ENCODE results near the gene ZMIZ1. TPM values are rescaled to one million over a fixed set of nuclear protein-coding genes. Genes with fewer than 3 reads are reported as not detected.
A peak's percentile ranks its signal among the peaks of the same experiment; 100 is the strongest.

The ZMIZ1 gene
- polyA plus RNA-seq, 1 experiment = 13.0 TPM

- POLR2A ChIA-PET = no interaction called here
- H3K27me3 ChIP-seq (ENCODE audit: control insufficient read depth, insufficient read depth, low read length) = no peaks in the 10 kb centered on the region
- DNase-seq (ENCODE audit: low read depth) = no peak
- no peak overlapping the region for H3K4me3 ChIP-seq (ENCODE audit: low read depth, low read length)
- TF ChIP-seq, protein P1, sequence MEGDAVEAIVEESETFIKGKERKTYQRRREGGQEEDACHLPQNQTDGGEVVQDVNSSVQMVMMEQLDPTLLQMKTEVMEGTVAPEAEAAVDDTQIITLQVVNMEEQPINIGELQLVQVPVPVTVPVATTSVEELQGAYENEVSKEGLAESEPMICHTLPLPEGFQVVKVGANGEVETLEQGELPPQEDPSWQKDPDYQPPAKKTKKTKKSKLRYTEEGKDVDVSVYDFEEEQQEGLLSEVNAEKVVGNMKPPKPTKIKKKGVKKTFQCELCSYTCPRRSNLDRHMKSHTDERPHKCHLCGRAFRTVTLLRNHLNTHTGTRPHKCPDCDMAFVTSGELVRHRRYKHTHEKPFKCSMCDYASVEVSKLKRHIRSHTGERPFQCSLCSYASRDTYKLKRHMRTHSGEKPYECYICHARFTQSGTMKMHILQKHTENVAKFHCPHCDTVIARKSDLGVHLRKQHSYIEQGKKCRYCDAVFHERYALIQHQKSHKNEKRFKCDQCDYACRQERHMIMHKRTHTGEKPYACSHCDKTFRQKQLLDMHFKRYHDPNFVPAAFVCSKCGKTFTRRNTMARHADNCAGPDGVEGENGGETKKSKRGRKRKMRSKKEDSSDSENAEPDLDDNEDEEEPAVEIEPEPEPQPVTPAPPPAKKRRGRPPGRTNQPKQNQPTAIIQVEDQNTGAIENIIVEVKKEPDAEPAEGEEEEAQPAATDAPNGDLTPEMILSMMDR (IDR thresholded peaks at IDR 0.05; ENCODE audit: insufficient read depth, low read depth, low read length) = no peak
- peaks cover 2% of the 10 kb centered on the region; the same call in 1 of the 2 replicates for H3K36me3 ChIP-seq (ENCODE audit: control insufficient read depth, insufficient read depth, low read length)
- CTCF ChIA-PET = interaction anchor here (2.7 kb wide), 1 partner anchor 8 kb away, joined by 7 read pairs; no protein-coding TSS in a partner anchor
Observed at GRCh38 chr10:79103129-79103528, 34.4 kb downstream of the ZMIZ1 start.

DNA sequence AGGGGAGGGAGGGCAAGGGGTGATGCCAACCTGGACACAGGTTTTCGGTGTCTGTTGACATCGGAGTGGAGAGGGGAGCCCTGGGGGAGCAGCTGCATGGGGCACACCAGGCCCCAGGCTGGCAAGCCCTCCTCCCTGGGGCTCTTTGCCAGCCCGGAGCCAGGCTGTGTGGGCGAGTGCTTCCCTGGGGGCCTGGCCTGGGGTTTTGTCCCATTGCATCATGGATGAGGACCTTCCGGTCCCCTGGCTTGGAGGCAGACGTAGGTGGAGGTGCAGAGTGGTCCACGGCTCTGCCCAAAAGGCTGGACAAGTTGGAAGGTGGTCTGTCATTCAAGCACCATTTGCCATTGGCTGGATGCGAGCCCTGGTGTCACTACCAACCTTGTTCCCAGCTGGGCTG, 34.8 kb downstream of the ZMIZ1 start:
- POLR2A ChIA-PET = no interaction called here
- no peak for DNase-seq (ENCODE audit: low read depth)
- TF ChIP-seq, protein P1 (IDR thresholded peaks at IDR 0.05; ENCODE audit: insufficient read depth, low read depth, low read length) = no peak
- Histone ChIP-seq H3K4me3 (ENCODE audit: low read depth, low read length) (no peak overlapping the region), H3K36me3 (ENCODE audit: control insufficient read depth, insufficient read depth, low read length) (0 out of 2 replicates have a peak, but pooled peaks cover 2% of the 10 kb centered on the region), H3K27me3 (ENCODE audit: control insufficient read depth, insufficient read depth, low read length) (no peaks in the 10 kb centered on the region)
- CTCF ChIA-PET = interaction anchor here (2.7 kb wide), 1 partner anchor 8 kb away, joined by 7 read pairs; no protein-coding TSS in a partner anchor

GRCh38 chr10:79105150-79105739, 36.5 kb downstream of the ZMIZ1 start:
- no peaks in the 10 kb centered on the region for H3K36me3 ChIP-seq (ENCODE audit: control insufficient read depth, insufficient read depth, low read length)
- POLR2A ChIA-PET = interaction anchor here (0.7 kb wide), 1 partner anchor 50 kb away, joined by 7 read pairs; no protein-coding TSS in a partner anchor
- no peaks in the 10 kb centered on the region for H3K27me3 ChIP-seq (ENCODE audit: control insufficient read depth, insufficient read depth, low read length)
- TF ChIP-seq, protein P1 (IDR thresholded peaks at IDR 0.05; ENCODE audit: insufficient read depth, low read depth, low read length) = 0 out of 2 replicates have a peak, but pooled peaks have one; percentile 10
- no peak overlapping the region for H3K4me3 ChIP-seq (ENCODE audit: low read depth, low read length)
- no peak for DNase-seq (ENCODE audit: low read depth)
- CTCF ChIA-PET = interaction anchor here (0.7 to 4.3 kb wide), 5 partner anchors 33 to 893 kb away, joined by 3 to 17 read pairs (median 4); no protein-coding TSS in a partner anchor

GRCh38 chr10:79105818-79106217, 37.1 kb downstream of the ZMIZ1 start:
- Histone ChIP-seq H3K27me3 (ENCODE audit: control insufficient read depth, insufficient read depth, low read length) (no peaks in the 10 kb centered on the region), H3K4me3 (ENCODE audit: low read depth, low read length) (no peak overlapping the region), H3K36me3 (ENCODE audit: control insufficient read depth, insufficient read depth, low read length) (peaks cover 4% of the 10 kb centered on the region)
- CTCF ChIA-PET = interaction anchor here (1.1 to 4.3 kb wide), 2 partner anchors 90 to 893 kb away, joined by 4 to 17 read pairs; no protein-coding TSS in a partner anchor
- DNase-seq (ENCODE audit: low read depth) = no peak
- POLR2A ChIA-PET = no interaction called here
- TF ChIP-seq, protein P1 (IDR thresholded peaks at IDR 0.05; ENCODE audit: insufficient read depth, low read depth, low read length) = no peak

DNA sequence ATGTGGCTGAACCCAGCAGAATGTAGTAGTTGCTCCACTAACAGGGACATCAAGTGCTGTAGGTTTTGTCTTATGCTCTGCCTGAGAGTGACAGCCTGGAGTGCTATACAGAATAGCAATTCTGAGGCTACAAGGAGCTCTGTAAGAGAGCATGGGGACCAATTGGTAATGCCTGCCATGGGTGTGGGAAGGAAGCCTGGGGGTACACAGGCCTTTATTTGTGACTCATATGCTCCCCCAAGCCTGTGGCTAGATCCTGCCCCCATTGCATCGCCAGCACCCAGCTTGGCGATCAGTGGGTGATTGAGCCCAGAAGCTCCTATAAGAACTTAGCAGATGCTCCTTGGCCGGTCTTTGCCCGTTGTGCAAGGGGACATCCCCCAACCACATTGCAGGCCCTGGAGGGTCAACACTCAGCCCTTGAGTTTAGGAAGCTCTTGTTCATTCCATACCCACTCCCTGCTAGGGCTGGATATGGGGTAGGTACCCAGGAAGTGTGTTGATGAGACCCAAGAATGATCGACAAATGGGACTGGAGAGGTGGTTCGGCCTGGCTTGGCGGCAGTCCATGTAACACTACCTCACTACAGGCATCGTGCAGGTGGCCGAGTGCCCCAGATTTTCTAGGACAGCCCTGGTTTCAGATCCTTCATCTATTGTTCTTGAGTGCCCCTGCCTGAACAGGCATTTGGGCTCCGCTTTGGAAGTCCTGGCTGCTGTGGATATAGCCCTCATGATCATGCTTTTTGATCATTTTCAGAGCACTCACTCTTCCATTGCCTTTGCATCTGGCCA, 37.7 kb downstream of the ZMIZ1 start:
- CTCF ChIA-PET = interaction anchor here (4.3 kb wide), 1 partner anchor 89 kb away, joined by 17 read pairs; no protein-coding TSS in a partner anchor
- TF ChIP-seq, protein P1 (IDR thresholded peaks at IDR 0.05; ENCODE audit: insufficient read depth, low read depth, low read length) = no peak
- DNase-seq (ENCODE audit: low read depth) = no peak
- POLR2A ChIA-PET = no interaction called here
- Histone ChIP-seq H3K4me3 (ENCODE audit: low read depth, low read length) (no peak overlapping the region), H3K36me3 (ENCODE audit: control insufficient read depth, insufficient read depth, low read length) (peaks cover 6% of the 10 kb centered on the region), H3K27me3 (ENCODE audit: control insufficient read depth, insufficient read depth, low read length) (no peaks in the 10 kb centered on the region)
